HG02763 (cell line): ENCODE data around the gene BTBD2.
"Not testable (repeated sequence)": the region's sequence is repeated elsewhere in the genome, so short reads cannot be mapped to it uniquely, and the experiment has no call there.

Source experiments
- ATAC-seq: cut with Tn5 transposase; IDR thresholded peaks from one replicate; pipeline ENCODE4 v1.9.1; 2021; ENCODE audit warnings: mild to moderate bottlenecking, moderate library complexity; ENCODE audit not compliant: unreplicated experiment

Gene BTBD2

GRCh38 chr19:2040647-2041432 is 25.3 kb upstream of the BTBD2 start:
- no peak for ATAC-seq

- no peak for ATAC-seq
Observed at GRCh38 chr19:2039959-2040646, 24.6 kb upstream of the BTBD2 start.

GRCh38 chr19:2039089-2039958 is 23.8 kb upstream of the BTBD2 start:
- no peak for ATAC-seq

- no peak for ATAC-seq
Observed at GRCh38 chr19:2038284-2039088, 23.0 kb upstream of the BTBD2 start.

GRCh38 chr19:2037651-2038255 is 22.2 kb upstream of the BTBD2 start:
- no peak for ATAC-seq

GRCh38 chr19:2036424-2036823 is 20.9 kb upstream of the BTBD2 start:
- no peak for ATAC-seq

- ATAC-seq = no peak
Observed at GRCh38 chr19:2035590-2035991, 20.1 kb upstream of the BTBD2 start.

GRCh38 chr19:2034729-2035589 is 19.4 kb upstream of the BTBD2 start:
- ATAC-seq = no peak

GRCh38 chr19:2034253-2034652 is 18.7 kb upstream of the BTBD2 start:
- ATAC-seq = not testable (repeated sequence)

- no peak for ATAC-seq
Observed at GRCh38 chr19:2033825-2034159, 18.3 kb upstream of the BTBD2 start.

- ATAC-seq = no peak
Observed at GRCh38 chr19:2033115-2033824, 17.8 kb upstream of the BTBD2 start.

GRCh38 chr19:2032296-2032941 is 16.9 kb upstream of the BTBD2 start:
- no peak for ATAC-seq

- ATAC-seq = no peak
Observed at GRCh38 chr19:2027361-2027760, 11.8 kb upstream of the BTBD2 start.

GRCh38 chr19:2026770-2027169 is 11.3 kb upstream of the BTBD2 start:
- ATAC-seq = no peak

GRCh38 chr19:2022289-2022688 is 6.8 kb upstream of the BTBD2 start:
- no peak for ATAC-seq

GRCh38 chr19:2021453-2022140 is 6.1 kb upstream of the BTBD2 start:
- no peak for ATAC-seq

GRCh38 chr19:2018752-2019151 is 3.2 kb upstream of the BTBD2 start:
- no peak for ATAC-seq
